K562 (cell line): ENCODE measurements around the gene H3-3A. TPM values are rescaled to one million over a fixed set of nuclear protein-coding genes. Genes with fewer than 3 reads are reported as not detected.
A peak's percentile ranks its signal among the peaks of the same experiment; 100 is the strongest.

Experiments used
- BRD4 ChIP-seq: fragments of 200-600 bp; sonication (generic); IDR thresholded peaks from 2 replicates; pipeline ENCODE4 v1.6.1; 2017; ENCODE audit warnings: inconsistent platforms
- CREB1 ChIP-seq, 2 experiments: sonication (generic) in 1 of 2; formaldehyde crosslinking in 1 of 2; IDR thresholded peaks; 2 replicates each; pipeline versions ENCODE4 v1.6.1 to v1.8.0; 2012 to 2022; ENCODE audit warnings: inconsistent platforms in 1 of 2, mild to moderate bottlenecking in 1 of 2, missing genetic modification reagents in 1 of 2, moderate library complexity in 1 of 2
- CTBP1 ChIP-seq: fragments of 450-650 bp; IDR thresholded peaks from 2 replicates; pipeline ENCODE4 v1.6.1; 2016; ENCODE audit warnings: borderline replicate concordance
- E2F3 ChIP-seq: fragments of 250-450 bp; sonication (Bioruptor Pico); IDR thresholded peaks from 2 replicates; pipeline ENCODE4 v1.4.0; 2020; ENCODE audit warnings: mild to moderate bottlenecking
- E2F5 ChIP-seq: sonication (generic); formaldehyde crosslinking; IDR thresholded peaks from 2 replicates; pipeline ENCODE4 v1.8.0; 2022; ENCODE audit warnings: mild to moderate bottlenecking, missing genetic modification reagents
- HOXB6 ChIP-seq: fragments of 250-450 bp; sonication (Bioruptor Pico); IDR thresholded peaks from 2 replicates; pipeline ENCODE4 v1.5.1; 2022; ENCODE audit warnings: mild to moderate bottlenecking, borderline replicate concordance
- MEF2D ChIP-seq: conservative IDR thresholded peaks from 2 replicates; pipeline ENCODE4 v1.6.1; 2016; ENCODE audit warnings: low read depth, missing genetic modification characterization, missing compliant biosample characterization
- MEIS2 ChIP-seq: fragments of 450-650 bp; IDR thresholded peaks from 2 replicates; pipeline ENCODE4 v1.6.1; 2014; ENCODE audit warnings: mild to moderate bottlenecking; ENCODE audit not compliant: partially characterized antibody
- MTA2 ChIP-seq: fragments of 450-650 bp; IDR thresholded peaks from 2 replicates; pipeline ENCODE4 v1.6.1; 2016; ENCODE audit warnings: low read depth
- NONO ChIP-seq, 2 experiments: fragments of 200-400 bp in 1 of 2; fragments of 450-650 bp in 1 of 2; formaldehyde crosslinking in 1 of 2; IDR thresholded peaks; 2 replicates each; pipeline ENCODE4 v1.6.1; 2017; ENCODE audit warnings: low read depth in 2 of 2, mild to moderate bottlenecking in 2 of 2, moderate library complexity in 2 of 2, low read length in 1 of 2
- NR2C1 ChIP-seq, 2 experiments: fragments of 450-650 bp; IDR thresholded peaks; 2 replicates each; pipeline ENCODE4 v1.6.1; 2017; ENCODE audit warnings: mild to moderate bottlenecking in 2 of 2, antibody characterized with exemption in 1 of 2, inconsistent platforms in 1 of 2, missing compliant biosample characterization in 1 of 2, missing genetic modification characterization in 1 of 2
- PKNOX1 ChIP-seq: fragments of 450-650 bp; IDR thresholded peaks from 2 replicates; pipeline ENCODE4 v1.6.1; 2016
- THAP12 ChIP-seq: fragments of 250-450 bp; sonication (Bioruptor Pico); IDR thresholded peaks from 2 replicates; pipeline ENCODE4 v1.9.0; 2021; ENCODE audit warnings: mild to moderate bottlenecking, inconsistent platforms
- YY1 ChIP-seq, 3 experiments: IDR thresholded peaks; 2 replicates each; pipeline ENCODE4 v1.6.1; 2011; ENCODE audit warnings: low read length in 2 of 3, mild to moderate bottlenecking in 2 of 3, moderate library complexity in 2 of 3, borderline replicate concordance in 1 of 3, control low read depth in 1 of 3, low read depth in 1 of 3; ENCODE audit not compliant: insufficient read depth in 3 of 3, insufficient replicate concordance in 2 of 3, control insufficient read depth in 1 of 3, insufficient read length in 1 of 3; ENCODE audit errors: extremely low read depth in 1 of 3
- ZNF197 ChIP-seq: fragments of 200-800 bp; sonication (Bioruptor generic); IDR thresholded peaks from 2 replicates; pipeline ENCODE4 v1.6.1; 2016; ENCODE audit warnings: low read depth, missing genetic modification characterization, missing compliant biosample characterization
- ZNF224 ChIP-seq: sonication (generic); formaldehyde crosslinking; IDR thresholded peaks from 2 replicates; pipeline ENCODE4 v1.8.0; 2022; ENCODE audit warnings: mild to moderate bottlenecking, missing genetic modification reagents
- ZNF263 ChIP-seq: sonication (generic); formaldehyde crosslinking; IDR thresholded peaks from 2 replicates; pipeline ENCODE4 v1.8.0; 2022; ENCODE audit warnings: mild to moderate bottlenecking, missing genetic modification reagents, borderline replicate concordance
- ZNF592 ChIP-seq: fragments of 450-650 bp; IDR thresholded peaks from 2 replicates; pipeline ENCODE4 v1.6.1; 2017; ENCODE audit warnings: antibody characterized with exemption, mild to moderate bottlenecking
- ZNF696 ChIP-seq: fragments of 250-450 bp; sonication (Bioruptor Pico); conservative IDR thresholded peaks from 2 replicates; pipeline ENCODE4 v1.4.0; 2020; ENCODE audit warnings: mild to moderate bottlenecking, moderate library complexity
- polyA plus RNA-seq, 8 experiments: library from polyadenylated mRNA; depleted of rRNA in 4 of 8; stranded (reverse) in 5 of 8; unstranded in 3 of 8; fragments of >200 nt; fragmentation: Nextera tagmentation in 2 of 8; fragmentation: Illumina TruSeq in 1 of 8; extraction: Ambion mirVana in 2 of 8; extraction: Trizol in 1 of 8; gene quantifications; 2 replicates each; pipeline versions ENCODE4 v1.2.1 to v1.2.3, GENCODE V29; 2011 to 2014; ENCODE audit warnings: inconsistent platforms in 1 of 8, missing spikeins in 1 of 8
- total RNA-seq, 7 experiments: library from RNA; depleted of rRNA in 6 of 7; stranded (reverse); fragments of >200 nt in 6 of 7; fragmentation: Illumina TruSeq in 2 of 7; extraction: Trizol in 2 of 7; gene quantifications; 2 replicates each; pipeline versions ENCODE4 v1.2.1 to v1.2.3, GENCODE V29; 2011 to 2021; ENCODE audit warnings: low replicate concordance in 1 of 7

The H3-3A gene
- total and polyA plus RNA-seq, 9 of the 15 experiments (the other 6 are each of a cell fraction or from before 2014, with no cell fraction given): 426 to 1,083 (median 591) TPM

GRCh38 chr1:226034482-226034881 is 28.0 kb upstream of the H3-3A start (continued):
- no peak for TF ChIP-seq E2F5
- TF ChIP-seq ZNF197 (CRISPR knock-in tag): 0 out of 2 replicates have a peak, but pooled peaks have one; percentile 40
- TF ChIP-seq YY1 (IDR thresholded peaks at IDR 0.05; ENCODE audit: borderline replicate concordance in 1 of 3, control insufficient read depth in 1 of 3, extremely low read depth in 1 of 3, insufficient read depth in 3 of 3, insufficient read length in 1 of 3, insufficient replicate concordance in 2 of 3, low read depth in 1 of 3, low read length in 2 of 3): peak in 1 of 3 experiments; percentile 23
- TF ChIP-seq ZNF263 (CRISPR knock-in tag): no peak
- TF ChIP-seq THAP12 (CRISPR knock-in tag): no peak
- 0 out of 2 replicates have a peak, but pooled peaks have one; percentile 52 for TF ChIP-seq MEF2D (tag)
- TF ChIP-seq E2F3: no peak
- no peak for TF ChIP-seq HOXB6 (CRISPR knock-in tag)
- 0 out of 2 replicates have a peak, but pooled peaks have one; percentile 21 for TF ChIP-seq CREB1 (IDR thresholded peaks at IDR 0.05)
- no peak for TF ChIP-seq CREB1 (CRISPR knock-in tag; IDR thresholded peaks at IDR 0.05)
- TF ChIP-seq CTBP1: no peak
- no peak for TF ChIP-seq NONO (IDR thresholded peaks at IDR 0.05; ENCODE audit: low read depth in 2 of 2, low read length in 1 of 2)
- TF ChIP-seq ZNF224 (CRISPR knock-in tag): no peak
- TF ChIP-seq ZNF696 (CRISPR knock-in tag): no peak
- TF ChIP-seq BRD4: no peak
- no peak for TF ChIP-seq MTA2
- TF ChIP-seq MEIS2: peak; percentile 43
- peak; percentile 86 for TF ChIP-seq ZNF592
- no peak for TF ChIP-seq PKNOX1
- TF ChIP-seq NR2C1 (IDR thresholded peaks at IDR 0.05): no peak
- no peak for TF ChIP-seq NR2C1 (tag; IDR thresholded peaks at IDR 0.05)
